ENCODE results near the gene POGLUT3. TPM values are rescaled to one million over a fixed set of nuclear protein-coding genes. Genes with fewer than 3 reads are reported as not detected.

The POGLUT3 gene
- total RNA-seq, 2 donors from 2014 or later = 19.2 to 25.0 TPM

DNA sequence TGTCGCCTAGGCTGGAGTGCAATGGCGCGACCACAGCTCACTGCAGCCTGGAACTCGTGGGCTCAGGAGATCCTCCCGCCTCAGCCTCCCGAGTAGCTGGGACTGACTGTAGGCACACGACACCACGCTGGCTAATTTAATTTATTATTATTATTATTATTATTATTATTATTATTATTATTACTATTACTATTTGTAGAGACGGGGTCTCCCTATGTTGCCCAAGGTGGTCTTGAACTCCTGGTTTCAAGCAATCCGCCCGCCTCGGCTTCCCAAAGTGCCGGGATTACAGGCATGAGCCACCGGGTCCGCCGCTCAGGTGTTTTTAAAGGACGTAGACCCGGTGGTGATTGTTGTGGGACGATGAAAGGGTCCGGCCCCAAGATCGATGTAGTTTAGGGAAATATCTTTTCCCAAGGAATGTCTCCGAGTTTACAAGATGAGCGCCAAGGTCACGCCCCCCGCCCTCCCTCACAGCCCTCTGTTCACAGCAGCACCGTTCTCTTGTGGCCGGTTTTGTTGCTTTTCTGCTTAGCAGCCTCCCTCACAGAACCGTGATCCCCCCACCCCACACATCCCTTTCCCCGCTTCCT lies 728 bp upstream of the POGLUT3 start:
- H3K4me3 ChIP-seq = peak overlapping the region; percentile 68 to 74
- intact Hi-C loops (cut with DNase I) = loop anchor here (10.0 kb wide), 3 partner anchors 166 to 374 kb away; partner anchors contain the start of genes ACAT1, ATM, DDX10 and NPAT
- H3K27me3 ChIP-seq (replicated peaks; ENCODE audit: insufficient read depth) = no peaks in the 10 kb centered on the region
- whole genome bisulfite sequencing = 68% methylated on average over 29 of the region's 29 CpGs
- no peak for DNase-seq (ENCODE audit: low spot score)
- H3K9me3 ChIP-seq = no peaks in the 10 kb centered on the region
- no peak for TF ChIP-seq POLR2AphosphoS5 (IDR thresholded peaks at IDR 0.05)
- TF ChIP-seq, protein P1, sequence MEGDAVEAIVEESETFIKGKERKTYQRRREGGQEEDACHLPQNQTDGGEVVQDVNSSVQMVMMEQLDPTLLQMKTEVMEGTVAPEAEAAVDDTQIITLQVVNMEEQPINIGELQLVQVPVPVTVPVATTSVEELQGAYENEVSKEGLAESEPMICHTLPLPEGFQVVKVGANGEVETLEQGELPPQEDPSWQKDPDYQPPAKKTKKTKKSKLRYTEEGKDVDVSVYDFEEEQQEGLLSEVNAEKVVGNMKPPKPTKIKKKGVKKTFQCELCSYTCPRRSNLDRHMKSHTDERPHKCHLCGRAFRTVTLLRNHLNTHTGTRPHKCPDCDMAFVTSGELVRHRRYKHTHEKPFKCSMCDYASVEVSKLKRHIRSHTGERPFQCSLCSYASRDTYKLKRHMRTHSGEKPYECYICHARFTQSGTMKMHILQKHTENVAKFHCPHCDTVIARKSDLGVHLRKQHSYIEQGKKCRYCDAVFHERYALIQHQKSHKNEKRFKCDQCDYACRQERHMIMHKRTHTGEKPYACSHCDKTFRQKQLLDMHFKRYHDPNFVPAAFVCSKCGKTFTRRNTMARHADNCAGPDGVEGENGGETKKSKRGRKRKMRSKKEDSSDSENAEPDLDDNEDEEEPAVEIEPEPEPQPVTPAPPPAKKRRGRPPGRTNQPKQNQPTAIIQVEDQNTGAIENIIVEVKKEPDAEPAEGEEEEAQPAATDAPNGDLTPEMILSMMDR (IDR thresholded peaks at IDR 0.05) = no peak
- no peak for TF ChIP-seq POLR2A (IDR thresholded peaks at IDR 0.05)
- H3K36me3 ChIP-seq = no peaks in the 10 kb centered on the region
- H3K4me1 ChIP-seq (replicated peaks) = no peaks in the 10 kb centered on the region
- H3K27ac ChIP-seq = peak overlapping the region; percentile 95

DNA sequence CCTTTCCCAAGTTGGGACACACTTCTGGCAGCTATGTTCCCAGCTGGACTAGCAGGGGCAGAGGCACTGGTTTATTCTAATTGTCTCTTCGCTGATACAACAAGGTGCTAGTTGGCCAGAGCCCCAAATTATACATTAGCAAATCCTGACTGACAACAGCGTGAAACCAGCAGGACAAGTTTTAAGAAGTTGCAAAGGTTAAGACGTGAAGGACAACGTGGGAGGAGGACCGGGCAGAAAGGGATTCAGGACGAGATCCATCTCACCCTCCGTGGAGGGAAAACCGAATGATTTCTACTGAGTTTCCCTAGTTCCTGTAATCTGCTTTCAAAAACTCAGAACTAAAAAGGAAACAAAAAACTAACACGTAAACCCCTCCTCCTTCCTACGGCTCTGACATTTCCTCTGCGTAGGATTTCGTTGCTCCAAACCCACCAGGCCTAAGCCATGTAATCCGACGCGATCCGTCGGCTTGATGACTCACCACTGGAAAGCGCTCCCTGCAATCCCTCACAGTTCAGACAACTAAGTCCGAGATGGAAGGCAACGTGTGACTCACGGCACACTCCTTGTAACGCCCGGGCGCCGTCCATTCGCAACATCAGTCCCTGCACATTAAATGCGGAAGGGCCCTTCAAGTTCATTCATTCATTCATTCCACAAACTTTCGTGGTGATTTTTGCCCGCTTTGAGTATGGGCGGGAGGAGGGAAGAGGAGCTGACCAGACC lies 703 bp downstream of the POGLUT3 start:
- Histone ChIP-seq H3K27ac (peak overlapping the region; percentile 95), H3K4me3 (peak overlapping the region; percentile 68 to 74), H3K9me3 (no peaks in the 10 kb centered on the region), H3K4me1 (replicated peaks) (no peaks in the 10 kb centered on the region), H3K27me3 (replicated peaks; ENCODE audit: insufficient read depth) (no peaks in the 10 kb centered on the region), H3K36me3 (no peaks in the 10 kb centered on the region)
- intact Hi-C loops (cut with DNase I) = loop anchor here (2.0 to 10.0 kb wide), 4 partner anchors 31 to 373 kb away; partner anchors contain the start of genes ACAT1, ATM, C11orf65 and DDX10
- peak; percentile 86 for DNase-seq (ENCODE audit: low spot score)
- WGBS = under 1% methylated on average over 30 of the region's 30 CpGs
- TF ChIP-seq POLR2A (IDR thresholded peaks at IDR 0.05) (peak; percentile 73), POLR2AphosphoS5 (IDR thresholded peaks at IDR 0.05) (peak; percentile 92)
- TF ChIP-seq, protein P1 (IDR thresholded peaks at IDR 0.05) = no peak

DNA sequence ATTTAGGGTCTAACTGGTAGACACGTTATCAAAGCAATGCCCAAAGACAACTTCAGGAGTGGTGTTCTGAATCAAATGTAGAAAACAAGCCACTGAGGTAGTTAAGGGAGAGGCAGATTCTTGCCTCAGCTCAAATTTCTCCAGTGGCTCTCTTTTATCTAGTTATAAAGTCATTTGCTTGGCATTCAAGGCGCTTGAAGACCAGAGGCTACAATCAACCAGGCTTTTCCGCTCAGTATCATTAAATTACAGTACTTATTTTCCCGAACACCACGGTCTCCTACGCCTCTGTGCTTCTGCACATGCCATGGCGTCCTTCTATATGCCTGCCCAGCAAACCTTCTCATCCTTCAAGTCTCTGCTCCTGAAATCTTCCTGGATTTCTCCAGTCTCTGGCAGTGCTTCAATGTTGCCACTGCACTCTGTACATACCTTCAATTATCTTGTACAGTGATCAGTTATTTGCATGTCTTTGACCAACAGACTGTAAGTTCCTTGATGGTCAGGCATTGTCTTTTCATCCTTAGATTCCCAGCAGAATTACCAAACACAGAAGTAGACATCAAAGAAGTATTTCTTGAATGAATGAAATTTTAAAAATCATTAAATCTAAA lies 1.4 kb downstream of the POGLUT3 start:
- Histone ChIP-seq H3K27ac (peak overlapping the region; percentile 95), H3K9me3 (no peaks in the 10 kb centered on the region), H3K4me1 (replicated peaks) (no peaks in the 10 kb centered on the region), H3K27me3 (replicated peaks; ENCODE audit: insufficient read depth) (no peaks in the 10 kb centered on the region), H3K36me3 (no peaks in the 10 kb centered on the region), H3K4me3 (peak overlapping the region in 1 of 2 donors; percentile 74)
- DNase-seq (ENCODE audit: low spot score) = no peak
- TF ChIP-seq, protein P1 (IDR thresholded peaks at IDR 0.05) = no peak
- TF ChIP-seq POLR2A (IDR thresholded peaks at IDR 0.05) = no peak
- TF ChIP-seq POLR2AphosphoS5 (IDR thresholded peaks at IDR 0.05) = no peak
- WGBS = 73% methylated on average over 7 of the region's 7 CpGs
- intact Hi-C loops (cut with DNase I) = loop anchor here (2.0 to 10.0 kb wide), 4 partner anchors 30 to 372 kb away; partner anchors contain the start of genes ACAT1, ATM, C11orf65 and DDX10

DNA sequence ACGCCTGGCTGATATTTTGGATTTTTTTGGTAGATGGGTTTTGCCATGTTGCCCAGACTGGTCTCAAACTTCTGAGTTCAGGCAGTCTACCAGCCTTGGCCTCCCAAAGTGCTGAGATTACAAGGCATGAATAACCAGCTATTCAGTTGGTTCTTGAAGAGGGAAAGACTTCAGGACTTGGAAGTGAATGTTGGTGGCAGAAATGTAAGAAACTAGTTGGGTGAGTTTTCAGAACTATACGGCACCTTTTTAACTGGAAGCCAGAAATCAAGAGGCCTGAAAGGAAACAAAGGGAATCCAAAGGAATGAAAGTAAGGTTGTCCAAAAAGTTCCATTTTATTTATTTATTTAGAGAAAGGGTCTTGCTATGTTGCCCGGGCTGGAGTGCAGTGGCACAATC lies 2.9 kb downstream of the POGLUT3 start:
- H3K4me3 ChIP-seq = no peak overlapping the region
- 68% methylated on average over 3 of the region's 3 CpGs for WGBS
- intact Hi-C loops (cut with DNase I) = loop anchor here (10.0 kb wide), 3 partner anchors 169 to 371 kb away; partner anchors contain the start of genes ACAT1, ATM, DDX10 and NPAT
- H3K9me3 ChIP-seq = no peaks in the 10 kb centered on the region
- H3K4me1 ChIP-seq (replicated peaks) = no peaks in the 10 kb centered on the region
- no peaks in the 10 kb centered on the region for H3K27me3 ChIP-seq (replicated peaks; ENCODE audit: insufficient read depth)
- no peak for DNase-seq (ENCODE audit: low spot score)
- no peak overlapping the region for H3K27ac ChIP-seq
- no peaks in the 10 kb centered on the region for H3K36me3 ChIP-seq
- TF ChIP-seq POLR2AphosphoS5 (IDR thresholded peaks at IDR 0.05) (no peak), POLR2A (IDR thresholded peaks at IDR 0.05) (no peak)
- TF ChIP-seq, protein P1 (IDR thresholded peaks at IDR 0.05) = no peak

Data from prostate gland (tissue), 2 donors.